HG02571 (cell line): ENCODE results near the gene EPS8L3.
"Not testable (repeated sequence)": the region's sequence is repeated elsewhere in the genome, so short reads cannot be mapped to it uniquely, and the experiment has no call there.

Experiments used
- ATAC-seq: cut with Tn5 transposase; IDR thresholded peaks from one replicate; pipeline ENCODE4 v1.9.1; 2021; ENCODE audit warnings: mild to moderate bottlenecking, moderate library complexity; ENCODE audit not compliant: unreplicated experiment

EPS8L3 gene

DNA sequence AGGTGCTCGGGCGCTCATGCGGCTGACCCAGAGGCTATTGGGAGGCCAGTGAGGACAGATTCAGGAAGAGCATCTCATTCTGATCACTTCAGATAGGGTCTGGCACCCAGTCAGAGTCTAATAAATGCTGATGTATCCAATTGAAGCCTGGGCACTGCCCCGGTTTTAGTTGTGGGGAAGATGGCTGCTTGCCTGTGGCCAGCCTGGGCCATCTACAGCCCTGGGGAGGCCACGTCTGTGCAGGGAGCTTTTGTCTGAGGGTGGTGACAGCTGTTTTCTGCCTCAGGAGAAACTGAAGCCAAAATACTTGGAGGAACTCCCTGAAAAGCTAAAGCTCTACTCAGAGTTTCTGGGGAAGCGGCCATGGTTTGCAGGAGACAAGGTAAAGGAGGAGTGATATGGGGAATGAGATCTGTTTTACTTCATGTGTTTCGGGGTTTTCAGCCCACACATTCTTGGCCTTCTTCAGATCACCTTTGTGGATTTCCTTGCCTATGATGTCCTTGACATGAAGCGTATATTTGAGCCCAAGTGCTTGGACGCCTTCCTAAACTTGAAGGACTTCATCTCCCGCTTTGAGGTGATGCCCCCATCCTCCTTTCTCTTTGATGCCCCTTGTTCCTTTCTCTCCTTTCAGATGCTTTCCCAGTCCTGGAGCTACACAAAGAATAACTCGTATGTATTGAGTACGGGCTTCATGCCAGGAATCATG, 48.9 kb downstream of the EPS8L3 start:
- ATAC-seq, result no peak

DNA sequence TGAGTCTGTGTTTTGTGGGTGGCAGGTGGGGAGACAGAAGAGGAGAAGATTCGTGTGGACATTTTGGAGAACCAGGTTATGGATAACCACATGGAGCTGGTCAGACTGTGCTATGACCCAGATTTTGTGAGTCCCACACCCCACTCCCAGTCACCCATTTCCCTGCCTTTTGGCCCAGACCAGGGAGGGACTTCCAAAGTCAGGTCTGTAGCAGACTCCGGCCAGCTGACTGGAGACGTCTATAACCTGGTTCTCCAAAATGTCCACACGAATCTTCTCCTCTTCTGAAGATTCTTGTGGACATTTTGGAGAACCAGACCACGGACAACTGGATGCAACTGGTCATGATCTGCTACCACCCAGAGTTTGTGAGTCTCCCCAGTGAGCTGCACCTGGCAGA, 50.1 kb downstream of the EPS8L3 start:
- ATAC-seq, result no peak

- no peak for ATAC-seq
Observed at GRCh38 chr1:109712321-109712864, 51.3 kb downstream of the EPS8L3 start.

GRCh38 chr1:109711593-109712320, 52.0 kb downstream of the EPS8L3 start, which contains the start of gene GSTM5:
Gene GSTM5 (plus strand): TSS chr1:109712251. CDS start chr1:109712313, 62 bp downstream.
- not testable (repeated sequence) for ATAC-seq

DNA sequence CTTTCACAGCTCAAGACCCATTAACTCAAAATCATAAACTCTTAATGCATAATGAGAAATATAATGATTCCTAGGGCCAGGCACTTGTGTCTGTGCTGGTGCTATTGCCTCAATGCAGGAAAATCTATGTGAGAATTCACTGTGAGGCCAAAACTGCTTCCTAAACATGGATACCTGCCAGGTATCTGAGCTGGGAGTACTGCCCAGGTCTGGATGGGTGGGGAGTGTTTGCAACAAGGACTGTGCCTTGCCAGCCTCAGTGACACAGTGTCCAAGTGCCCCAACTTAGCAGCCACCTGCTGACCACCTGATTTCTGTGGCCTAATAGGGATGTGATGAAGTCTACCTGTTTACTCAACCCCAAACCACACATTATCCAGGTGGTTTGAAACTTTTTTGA, 53.9 kb downstream of the EPS8L3 start:
- ATAC-seq, result not testable (repeated sequence)

DNA sequence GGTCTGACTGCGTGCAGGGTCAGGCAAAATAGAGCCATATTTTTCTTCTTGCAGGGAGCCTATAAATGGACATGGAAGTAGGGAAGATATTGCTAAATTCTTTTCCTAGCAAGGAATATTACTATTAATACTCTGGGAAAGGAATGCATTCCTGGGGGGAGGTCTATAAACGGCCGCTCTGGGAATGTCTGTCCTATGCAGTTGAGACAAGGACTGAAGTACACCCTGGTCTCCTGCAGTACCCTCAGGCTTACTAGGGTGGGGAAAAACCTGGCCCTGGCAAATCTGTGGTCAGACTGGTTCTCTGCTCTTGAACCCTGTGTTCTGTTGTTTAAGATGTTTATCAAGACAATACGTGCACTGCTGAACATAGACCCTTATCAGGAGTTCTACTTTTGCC, 54.8 kb downstream of the EPS8L3 start:
- not testable (repeated sequence) for ATAC-seq

DNA sequence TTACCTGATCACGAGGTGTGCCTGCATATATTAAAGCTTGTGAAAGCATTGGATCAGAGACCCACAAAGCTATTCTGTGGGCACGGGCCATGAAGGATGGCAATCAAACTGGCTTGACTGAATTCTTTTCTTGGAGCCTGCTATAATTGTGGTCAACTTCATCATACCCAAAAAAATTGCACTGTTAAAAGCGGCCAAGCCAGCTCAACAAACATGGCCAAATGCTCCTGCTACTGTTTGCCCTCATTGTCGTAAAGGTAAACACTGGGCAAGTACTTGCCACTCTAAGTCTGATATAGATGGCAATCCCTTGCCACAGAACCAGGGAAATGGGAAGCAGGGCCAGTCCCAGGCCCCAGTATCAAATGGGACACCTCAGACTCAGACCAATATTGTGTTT, 58.3 kb downstream of the EPS8L3 start:
- ATAC-seq, result no peak

DNA sequence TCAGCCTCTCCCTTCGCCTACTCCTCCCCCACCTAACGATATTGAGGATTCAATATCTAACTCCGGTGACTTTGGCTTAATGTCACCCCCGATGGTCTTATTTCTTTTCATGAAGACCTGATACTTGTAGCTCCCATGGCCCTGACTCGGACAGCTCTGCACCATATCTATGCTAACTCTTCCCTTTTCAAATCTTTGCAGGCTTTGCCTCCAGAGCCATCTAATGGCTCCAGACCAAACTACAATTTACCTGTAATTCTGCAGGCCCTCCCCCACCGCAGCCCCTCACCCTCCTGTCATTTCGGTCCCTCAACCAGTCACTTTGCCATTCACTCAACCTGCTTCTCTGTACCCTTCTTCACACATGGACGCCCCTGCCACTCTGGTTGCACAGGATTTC, 59.5 kb downstream of the EPS8L3 start:
- no peak for ATAC-seq

DNA sequence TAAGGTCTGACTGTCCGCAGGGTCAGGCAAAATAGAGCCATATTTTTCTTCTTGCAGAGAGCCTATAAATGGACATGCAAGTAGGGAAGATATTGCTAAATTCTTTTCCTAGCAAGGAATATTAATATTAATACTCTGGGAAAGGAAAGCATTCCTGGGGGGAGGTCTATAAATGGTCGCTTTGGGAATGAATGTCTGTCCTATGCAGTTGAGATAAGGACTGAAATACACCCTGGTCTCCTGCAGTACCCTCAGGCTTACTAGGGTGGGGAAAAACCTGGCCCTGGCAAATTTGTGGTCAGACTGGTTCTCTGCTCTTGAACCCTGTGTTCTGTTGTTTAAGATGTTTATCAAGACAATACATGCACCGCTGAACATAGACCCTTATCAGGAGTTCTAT, 60.8 kb downstream of the EPS8L3 start:
- not testable (repeated sequence) for ATAC-seq
